HG03060 (cell line): ENCODE measurements around the gene RAVER2.
"Not testable (repeated sequence)": the region's sequence is repeated elsewhere in the genome, so short reads cannot be mapped to it uniquely, and the experiment has no call there.

ENCODE experiments used
- ATAC-seq: cut with Tn5 transposase; IDR thresholded peaks from one replicate; pipeline ENCODE4 v1.9.1; 2021; ENCODE audit warnings: low read depth, moderate number of reproducible peaks; ENCODE audit not compliant: unreplicated experiment

The RAVER2 gene

DNA sequence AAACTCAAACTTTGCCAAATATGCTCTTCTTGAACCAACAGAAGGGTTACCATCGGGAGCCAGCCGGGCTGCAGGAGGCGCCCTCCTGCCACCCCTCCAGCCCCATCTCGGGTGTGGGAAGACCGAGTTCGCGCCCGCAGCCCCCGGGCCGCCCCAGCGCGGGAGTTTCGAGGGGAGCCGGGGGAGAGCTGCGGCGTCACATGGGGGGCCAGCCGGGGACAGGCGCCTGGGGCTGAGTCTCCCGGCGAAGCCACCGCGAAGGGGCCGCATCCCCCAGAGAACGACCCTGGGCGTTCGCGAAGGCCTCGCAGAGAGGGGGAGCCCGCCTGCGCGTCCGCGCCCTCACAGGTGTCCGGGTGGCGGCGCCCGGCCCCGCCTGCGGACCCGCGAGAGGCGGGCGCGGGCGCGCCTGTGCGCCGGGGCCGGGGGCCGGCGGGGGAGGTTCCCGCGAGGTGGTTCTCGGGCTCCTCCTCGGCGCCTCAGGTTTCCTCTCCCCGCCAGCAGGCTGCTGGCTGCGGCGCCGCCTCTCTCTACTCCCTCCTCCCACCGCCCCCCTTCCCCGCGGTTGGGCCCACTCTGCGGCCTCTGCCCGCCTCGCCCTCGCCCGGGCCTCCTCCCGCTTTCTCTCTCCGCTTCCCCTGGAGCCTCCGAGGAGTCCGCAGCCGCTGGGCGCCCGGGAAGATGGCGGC, at the start of gene RAVER2:
Gene RAVER2 (plus strand): TSS at position 584 of the 689 bp plus-strand sequence. CDS start 98 bp downstream, at position 682.
- ATAC-seq: no peak

DNA sequence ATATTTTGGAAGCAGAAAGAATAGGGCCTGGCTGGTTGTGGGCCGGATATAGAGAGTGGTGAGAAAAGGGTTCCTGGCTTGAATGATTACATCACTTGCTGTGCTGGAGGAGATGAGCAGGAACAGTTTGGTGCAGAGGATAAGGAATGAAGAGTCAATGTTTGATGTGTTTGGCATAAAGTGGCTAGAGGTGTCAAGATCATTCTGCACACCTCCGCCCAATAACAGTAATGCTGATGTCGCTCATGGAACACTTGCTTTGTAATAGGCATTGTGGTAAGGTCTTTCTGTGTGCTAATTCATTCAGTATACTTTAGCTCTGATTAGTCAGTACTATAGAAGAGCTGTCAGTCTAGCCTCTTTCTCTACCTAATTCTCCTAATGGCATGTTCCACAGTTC, 48.0 kb upstream of the RAVER2 start:
- ATAC-seq: no peak

- ATAC-seq: no peak
Measured at GRCh38 chr1:64699327-64699726, 45.5 kb upstream of the RAVER2 start.

DNA sequence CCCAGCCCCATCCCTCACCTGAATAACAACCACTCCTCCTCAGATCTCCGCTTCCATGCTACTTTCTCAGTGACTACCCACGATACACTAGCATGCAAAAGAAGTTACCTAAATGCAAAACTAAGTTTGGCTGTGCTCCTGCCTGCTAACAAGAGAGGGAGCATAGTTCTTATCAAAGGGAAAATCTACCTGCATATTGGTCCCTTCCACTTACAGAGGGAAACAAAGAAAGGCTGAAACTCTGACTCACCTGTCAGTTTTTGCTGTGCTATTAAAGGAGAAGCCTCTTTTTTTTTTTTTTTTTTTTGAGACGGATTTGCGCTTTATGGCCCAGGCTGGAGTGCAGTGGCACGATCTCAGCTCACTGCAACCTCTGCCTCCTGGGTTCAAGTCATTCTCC, 43.8 kb upstream of the RAVER2 start:
- ATAC-seq: no peak

DNA sequence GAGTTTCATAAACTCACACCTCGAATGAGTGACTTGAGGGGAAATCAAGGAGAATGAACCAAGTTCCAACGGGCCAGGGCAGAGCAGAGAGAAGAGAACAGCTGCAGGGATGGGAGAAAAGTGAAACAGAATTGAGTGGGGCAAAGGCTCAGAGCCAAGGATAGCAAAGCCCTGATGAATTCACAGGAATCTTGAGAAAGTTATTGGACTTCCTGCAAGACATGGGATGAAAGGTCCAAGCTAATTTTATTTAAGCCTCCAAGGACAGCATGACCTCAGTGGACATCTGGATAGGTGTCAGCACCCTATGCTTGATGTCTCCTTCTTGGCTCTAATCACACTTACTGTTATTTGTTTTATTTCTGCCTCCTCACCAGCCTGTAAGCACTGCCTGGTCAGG, 43.0 kb upstream of the RAVER2 start:
- no peak for ATAC-seq

- ATAC-seq: not testable (repeated sequence)
Measured at GRCh38 chr1:64702670-64703069, 42.2 kb upstream of the RAVER2 start.

DNA sequence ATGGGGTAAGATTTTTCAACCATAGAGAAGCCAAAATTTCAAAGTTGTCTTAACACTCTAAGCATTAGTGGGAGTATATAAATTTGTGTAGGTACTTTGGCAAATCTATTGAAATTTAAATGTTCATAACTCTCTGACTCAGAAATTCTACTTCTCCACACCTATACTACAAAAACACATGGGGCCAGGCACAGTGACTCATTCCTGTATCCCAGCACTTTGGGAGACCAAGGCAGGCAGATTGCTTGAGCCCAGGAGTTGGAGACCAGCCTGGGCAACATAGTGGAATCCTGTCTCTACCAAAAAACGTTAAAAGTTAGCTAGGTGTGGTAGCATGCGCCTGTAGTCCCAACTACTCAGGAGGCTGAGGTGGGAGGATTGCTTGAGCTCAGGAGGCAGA, 41.3 kb upstream of the RAVER2 start:
- no peak for ATAC-seq

DNA sequence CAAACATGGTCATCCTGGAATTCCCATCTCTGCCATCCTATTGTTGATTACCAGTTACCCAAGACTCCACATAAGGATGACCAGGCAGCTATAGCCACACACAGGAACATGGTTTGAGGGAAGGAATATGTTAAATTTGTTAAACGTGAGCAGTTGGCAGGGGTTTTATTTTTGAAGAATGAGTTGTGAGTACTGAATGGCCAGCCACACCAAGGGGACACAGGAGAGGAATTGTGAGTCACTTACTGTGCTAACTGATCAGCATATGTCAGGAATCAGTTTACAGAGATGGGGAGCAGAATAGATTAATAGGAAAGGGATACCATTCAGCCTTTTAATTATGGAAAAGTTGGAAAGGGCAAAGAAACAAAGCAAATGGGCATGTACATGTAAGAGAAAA, 39.3 kb upstream of the RAVER2 start:
- ATAC-seq: no peak

DNA sequence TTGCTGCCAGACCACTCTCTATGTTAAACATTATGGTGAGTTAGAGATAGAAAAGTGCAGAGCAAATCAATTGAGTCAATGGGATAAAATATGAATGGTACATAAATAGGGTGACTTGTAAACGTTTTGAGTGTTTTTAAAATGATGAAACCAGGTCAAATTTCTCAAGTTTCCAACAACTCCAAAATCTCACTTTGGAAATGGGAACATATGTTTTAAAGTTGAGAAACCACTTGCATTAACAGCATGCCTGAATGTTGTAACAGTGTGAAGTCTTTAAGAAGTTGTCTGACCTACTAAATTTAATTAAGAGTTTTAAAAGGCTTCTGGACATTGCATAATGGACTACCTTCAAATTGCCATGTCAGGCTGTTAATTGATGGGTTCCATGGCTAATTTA, 33.6 kb upstream of the RAVER2 start:
- ATAC-seq: no peak

- no peak for ATAC-seq
Measured at GRCh38 chr1:64712049-64712448, 32.8 kb upstream of the RAVER2 start.

DNA sequence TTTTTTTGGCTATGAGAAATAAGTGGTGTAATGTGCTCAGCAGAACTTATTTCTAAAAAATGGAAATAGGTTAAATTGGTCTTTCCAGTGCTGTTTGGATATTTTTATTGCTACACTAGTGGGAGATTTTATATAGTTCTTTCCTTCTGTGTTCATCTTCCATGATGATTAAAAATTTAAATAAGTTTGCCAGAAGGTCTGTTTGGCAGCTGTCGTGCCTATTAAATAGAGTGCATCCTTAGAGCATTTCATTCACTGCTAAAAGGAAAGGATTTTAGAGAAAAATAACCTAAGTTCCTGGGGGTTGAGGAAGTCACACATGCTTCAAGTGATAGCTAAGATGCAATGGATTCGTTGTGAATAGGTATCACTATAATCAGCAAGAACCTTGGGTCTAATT, 29.7 kb upstream of the RAVER2 start:
- no peak for ATAC-seq

DNA sequence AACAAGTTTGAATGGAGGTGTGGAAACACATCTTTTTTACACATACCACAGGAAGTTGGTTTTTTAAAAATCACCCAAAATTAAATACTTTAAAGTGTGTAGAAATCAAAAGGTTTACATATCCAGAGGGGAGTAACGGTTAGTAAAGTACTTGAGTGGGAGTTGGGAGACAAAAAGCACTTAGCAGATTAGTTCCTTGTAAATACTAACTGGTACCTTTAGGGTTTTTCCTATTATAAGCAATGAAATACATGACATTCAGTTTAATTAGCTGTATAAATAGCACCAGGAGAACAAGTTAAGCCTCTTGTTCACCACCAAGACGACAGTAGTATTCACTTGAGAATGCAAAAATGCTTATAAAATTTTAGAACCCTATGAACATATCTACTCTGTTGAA, 23.7 kb upstream of the RAVER2 start:
- ATAC-seq: no peak

- ATAC-seq: no peak
Measured at GRCh38 chr1:64721576-64722145, 23.2 kb upstream of the RAVER2 start.

- no peak for ATAC-seq
Measured at GRCh38 chr1:64727861-64728260, 17.0 kb upstream of the RAVER2 start.

DNA sequence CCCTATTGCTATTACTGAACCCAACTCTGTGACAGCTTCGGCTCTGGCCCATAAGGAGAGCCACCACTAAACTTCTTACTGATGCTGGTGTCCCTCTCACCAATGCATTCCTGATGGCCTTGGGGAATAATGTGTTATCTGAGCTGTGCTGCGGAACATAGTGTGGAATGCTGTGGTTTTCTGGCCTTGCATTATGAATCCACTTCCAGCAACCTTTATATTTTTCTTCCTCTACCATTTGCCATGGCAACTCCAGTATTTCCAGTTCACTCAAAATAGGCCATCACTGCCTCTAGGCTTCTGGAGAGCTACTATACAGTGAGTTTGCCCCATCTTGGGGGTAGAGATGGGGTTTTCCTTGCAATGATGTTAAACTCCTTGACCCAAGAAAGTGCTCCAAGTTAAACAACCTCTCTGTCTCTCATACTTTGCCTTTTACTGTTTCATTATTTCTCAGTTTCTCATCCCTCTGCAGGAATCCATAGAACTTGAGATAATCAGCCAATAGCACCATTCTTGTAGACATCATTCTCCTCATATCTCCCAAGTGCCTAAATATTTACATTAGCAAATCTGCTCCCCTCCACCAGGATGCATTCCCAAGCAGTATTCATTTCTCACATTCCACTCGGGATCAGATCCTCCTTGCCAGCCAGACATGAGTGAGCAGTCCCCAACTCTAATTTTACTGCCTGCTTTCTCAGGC, 11.1 kb upstream of the RAVER2 start:
- ATAC-seq: no peak

GRCh38 chr1:64734287-64734652, 10.6 kb upstream of the RAVER2 start:
- ATAC-seq: no peak

GRCh38 chr1:64740687-64741086, 4.2 kb upstream of the RAVER2 start:
- ATAC-seq: not testable (repeated sequence)

DNA sequence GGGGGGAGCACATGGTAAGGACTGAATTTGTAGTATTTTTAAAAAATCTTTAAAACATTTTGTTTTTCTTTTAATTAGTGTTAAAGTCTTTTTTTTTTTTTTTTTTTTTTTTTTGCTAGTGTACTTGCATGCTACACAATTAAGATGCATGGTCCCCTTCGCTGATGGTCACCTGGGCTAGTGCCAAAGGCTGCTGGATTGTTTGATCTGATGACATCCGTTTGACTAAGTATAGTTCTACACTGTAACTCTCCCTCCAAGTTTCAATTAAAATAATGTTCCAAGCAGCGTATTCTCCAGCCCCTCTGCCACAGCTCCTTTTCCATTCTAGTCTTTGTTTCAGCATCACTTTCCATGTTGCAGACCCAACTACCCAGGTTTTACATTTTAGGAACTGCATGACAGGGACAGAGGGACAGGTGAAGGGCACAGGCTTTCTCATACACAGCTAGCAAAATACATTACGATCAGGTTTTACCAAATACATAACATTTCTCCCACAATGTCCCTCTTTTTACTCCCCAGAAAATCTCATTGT, 852 bp upstream of the RAVER2 start:
- no peak for ATAC-seq

DNA sequence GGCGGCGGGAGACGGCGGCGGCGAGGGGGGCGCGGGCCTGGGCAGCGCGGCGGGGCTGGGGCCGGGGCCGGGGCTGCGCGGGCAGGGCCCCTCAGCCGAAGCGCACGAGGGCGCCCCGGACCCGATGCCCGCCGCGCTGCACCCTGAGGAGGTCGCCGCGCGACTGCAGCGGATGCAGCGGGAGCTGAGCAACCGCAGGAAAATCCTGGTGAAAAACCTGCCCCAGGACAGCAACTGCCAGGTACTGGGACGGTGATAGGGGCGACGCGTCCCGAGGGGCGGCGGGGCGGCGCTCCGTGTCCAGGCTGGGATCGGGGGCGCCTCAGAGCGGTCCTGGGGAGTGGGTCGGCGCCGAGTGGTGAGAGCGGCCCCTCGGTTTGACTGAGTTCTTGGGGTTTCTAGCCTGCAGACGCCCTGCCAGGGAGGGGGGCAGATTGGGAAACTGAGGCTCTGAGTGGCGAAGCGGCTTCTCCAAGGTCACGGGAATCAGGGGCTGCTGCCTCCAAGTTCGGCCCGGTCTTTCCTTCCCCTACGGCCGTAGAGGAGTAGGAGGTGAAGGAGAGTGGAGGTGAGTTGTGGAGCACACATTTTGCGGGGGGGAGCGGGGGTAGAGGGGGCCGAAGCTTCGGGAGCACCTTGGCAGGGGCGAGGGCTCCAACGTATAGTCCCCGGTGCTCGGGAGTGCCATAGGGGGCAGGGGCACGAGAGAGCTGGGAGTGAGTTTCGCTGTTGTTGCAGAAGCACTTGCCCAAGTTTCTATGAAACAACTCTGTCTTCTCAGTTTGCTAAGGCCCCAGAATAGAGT, 508 bp downstream of the RAVER2 start:
- ATAC-seq: no peak

GRCh38 chr1:64745986-64746940, 1.4 kb downstream of the RAVER2 start:
- no peak for ATAC-seq
